ENCODE results near the gene MADD.

The MADD gene

DNA sequence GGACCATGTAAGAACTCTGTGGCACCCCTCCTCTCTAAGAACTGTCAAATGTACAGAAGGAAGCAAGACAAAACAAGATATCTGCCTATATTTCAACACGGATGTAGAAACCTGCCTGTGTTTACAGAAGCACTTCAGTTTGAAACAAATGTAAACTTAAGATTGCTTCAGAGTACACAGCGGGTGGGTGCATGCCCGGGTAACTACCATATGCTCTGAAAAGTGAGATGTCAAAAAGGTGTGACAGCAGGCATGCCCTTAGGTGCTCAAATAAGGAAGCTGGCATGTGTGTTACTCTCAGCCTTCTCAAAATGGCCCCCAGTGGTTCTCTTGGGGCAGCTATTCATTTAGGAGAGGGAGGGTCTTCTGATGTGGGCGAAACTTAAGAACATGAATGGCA, 26.5 kb upstream of the MADD start:
- TF ChIP-seq, protein P1, sequence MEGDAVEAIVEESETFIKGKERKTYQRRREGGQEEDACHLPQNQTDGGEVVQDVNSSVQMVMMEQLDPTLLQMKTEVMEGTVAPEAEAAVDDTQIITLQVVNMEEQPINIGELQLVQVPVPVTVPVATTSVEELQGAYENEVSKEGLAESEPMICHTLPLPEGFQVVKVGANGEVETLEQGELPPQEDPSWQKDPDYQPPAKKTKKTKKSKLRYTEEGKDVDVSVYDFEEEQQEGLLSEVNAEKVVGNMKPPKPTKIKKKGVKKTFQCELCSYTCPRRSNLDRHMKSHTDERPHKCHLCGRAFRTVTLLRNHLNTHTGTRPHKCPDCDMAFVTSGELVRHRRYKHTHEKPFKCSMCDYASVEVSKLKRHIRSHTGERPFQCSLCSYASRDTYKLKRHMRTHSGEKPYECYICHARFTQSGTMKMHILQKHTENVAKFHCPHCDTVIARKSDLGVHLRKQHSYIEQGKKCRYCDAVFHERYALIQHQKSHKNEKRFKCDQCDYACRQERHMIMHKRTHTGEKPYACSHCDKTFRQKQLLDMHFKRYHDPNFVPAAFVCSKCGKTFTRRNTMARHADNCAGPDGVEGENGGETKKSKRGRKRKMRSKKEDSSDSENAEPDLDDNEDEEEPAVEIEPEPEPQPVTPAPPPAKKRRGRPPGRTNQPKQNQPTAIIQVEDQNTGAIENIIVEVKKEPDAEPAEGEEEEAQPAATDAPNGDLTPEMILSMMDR (IDR thresholded peaks at IDR 0.05; ENCODE audit: low read depth, low read length, missing control alignments): no peak
- no peak overlapping the region for H3K4me3 ChIP-seq (ENCODE audit: low read depth, low read length)
- no peak for DNase-seq (ENCODE audit: low read depth)

DNA sequence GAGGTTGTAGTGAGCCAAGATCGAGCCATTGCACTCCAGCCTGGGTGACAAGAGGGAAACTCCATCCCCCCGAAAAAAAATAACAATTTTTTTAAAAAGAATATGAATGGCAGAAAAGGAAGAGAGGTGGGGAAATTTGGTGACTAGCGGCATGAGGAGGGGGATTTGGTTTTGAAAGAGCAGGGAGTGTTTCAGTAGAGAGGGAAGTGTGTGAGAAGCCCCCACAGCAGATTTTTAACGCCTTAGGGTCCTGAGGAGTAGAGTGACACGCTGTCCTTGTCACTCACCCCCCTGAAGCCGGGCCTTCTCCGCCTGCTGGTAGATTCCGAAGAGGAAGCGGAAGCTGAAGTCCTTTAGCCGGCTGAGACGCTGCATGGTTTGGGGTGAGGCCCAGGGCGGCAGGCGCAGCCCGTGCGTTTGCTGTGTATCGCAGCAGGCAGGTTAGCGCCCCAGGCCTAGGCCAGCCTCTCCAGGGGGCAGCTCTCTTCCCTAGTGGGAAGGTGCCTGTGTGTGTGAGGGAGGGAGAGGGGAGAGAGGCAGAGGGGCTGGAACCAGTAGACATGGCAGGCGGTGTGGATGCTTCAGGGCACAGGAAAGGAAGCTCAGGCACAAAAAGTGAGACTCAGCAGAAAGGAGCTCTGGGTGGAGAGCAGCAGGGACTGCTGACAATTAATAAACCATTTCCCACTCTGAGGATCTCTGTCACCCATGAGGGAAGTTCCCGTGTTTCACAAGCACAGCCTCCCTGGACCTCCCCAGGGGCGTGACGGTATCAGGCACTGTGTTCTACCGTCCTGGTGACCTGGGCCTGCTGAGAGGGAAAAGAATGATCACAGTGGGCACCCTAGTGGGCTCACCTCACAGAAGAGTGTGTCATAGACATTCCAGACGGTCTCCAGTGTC, 25.2 kb upstream of the MADD start:
- no peak for DNase-seq (ENCODE audit: low read depth)
- no peak overlapping the region for H3K4me3 ChIP-seq (ENCODE audit: low read depth, low read length)
- TF ChIP-seq, protein P1 (IDR thresholded peaks at IDR 0.05; ENCODE audit: low read depth, low read length, missing control alignments): no peak

DNA sequence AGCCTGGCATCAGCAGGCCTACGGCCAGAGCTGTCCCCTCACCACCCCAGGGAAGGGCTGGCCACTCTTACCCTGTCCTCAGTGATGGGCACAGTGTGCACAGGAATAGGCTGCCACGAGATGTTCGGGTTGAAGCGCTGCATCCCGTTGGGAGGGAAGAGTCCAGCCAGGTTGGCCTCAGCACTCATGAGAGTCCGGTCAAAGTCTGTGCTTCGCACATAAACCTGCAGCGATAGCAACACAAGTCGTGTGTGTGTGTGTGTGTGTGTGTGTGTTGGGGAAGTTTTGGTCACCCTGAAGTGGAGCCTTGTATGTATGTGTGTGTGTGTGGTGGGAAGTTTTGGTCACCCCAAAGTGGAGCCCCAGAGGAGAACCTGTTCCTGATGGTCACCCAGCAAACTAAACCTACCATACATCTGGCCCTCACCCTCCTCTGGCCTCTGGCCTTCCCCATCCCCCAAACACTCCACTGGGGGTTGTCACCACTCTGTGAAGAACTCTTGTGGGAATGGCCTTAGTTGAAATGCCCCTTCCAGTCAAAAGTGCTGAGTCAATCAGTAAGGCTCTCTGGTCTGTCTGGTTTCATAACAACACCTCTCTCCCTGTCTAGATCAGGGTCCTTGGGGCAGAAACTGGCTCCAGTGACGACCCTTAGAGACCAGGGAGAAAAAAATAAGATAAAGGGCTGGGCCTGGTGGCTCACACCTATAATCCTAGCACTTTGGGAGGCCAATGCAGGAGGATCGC, 24.1 kb upstream of the MADD start:
- no peak for DNase-seq (ENCODE audit: low read depth)
- H3K4me3 ChIP-seq (ENCODE audit: low read depth, low read length): no peak overlapping the region
- TF ChIP-seq, protein P1 (IDR thresholded peaks at IDR 0.05; ENCODE audit: low read depth, low read length, missing control alignments): no peak

DNA sequence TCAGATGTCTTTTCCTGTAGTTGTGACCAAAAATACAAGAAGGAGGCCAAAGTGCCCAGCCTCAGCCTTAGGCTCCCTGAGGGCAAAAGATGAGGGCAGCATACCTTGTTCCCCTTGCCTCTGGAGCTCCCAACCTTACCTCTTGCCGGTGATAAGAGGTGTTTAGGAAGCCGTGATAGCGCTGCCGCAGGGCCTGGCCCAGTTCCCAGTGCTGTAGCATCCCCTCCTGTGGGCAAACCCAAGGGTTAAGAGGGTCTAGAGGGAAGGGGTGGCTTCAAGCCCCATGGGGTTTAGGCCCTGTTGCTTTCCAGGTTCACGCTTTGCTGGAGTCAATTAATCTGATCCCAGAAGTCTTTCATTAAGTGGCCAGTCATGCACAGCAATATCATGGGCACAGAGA, 22.4 kb upstream of the MADD start:
- no peak for DNase-seq (ENCODE audit: low read depth)
- TF ChIP-seq, protein P1 (IDR thresholded peaks at IDR 0.05; ENCODE audit: low read depth, low read length, missing control alignments): no peak
- peak overlapping the region; percentile 87 for H3K4me3 ChIP-seq (ENCODE audit: low read depth, low read length)

DNA sequence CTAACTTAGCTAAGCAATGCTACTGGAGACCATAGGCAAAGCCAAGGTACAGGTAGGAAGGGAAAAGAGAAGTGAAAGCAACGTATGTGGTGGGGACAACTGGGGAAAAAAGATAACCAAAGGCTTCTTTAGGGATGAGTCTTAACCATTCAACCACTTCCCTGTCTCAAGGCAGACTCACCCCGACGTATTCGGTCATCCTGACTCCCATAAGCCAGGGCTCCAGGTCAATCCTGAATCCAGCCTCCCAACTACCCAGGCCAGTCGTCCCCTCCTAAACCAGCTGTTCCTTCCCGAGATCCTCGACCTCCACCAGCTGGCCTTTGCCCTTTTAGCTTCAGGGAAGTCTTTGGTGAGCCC, 21.6 kb upstream of the MADD start:
- DNase-seq (ENCODE audit: low read depth): no peak
- TF ChIP-seq, protein P1 (IDR thresholded peaks at IDR 0.05; ENCODE audit: low read depth, low read length, missing control alignments): no peak
- peak overlapping the region; percentile 87 for H3K4me3 ChIP-seq (ENCODE audit: low read depth, low read length)

DNA sequence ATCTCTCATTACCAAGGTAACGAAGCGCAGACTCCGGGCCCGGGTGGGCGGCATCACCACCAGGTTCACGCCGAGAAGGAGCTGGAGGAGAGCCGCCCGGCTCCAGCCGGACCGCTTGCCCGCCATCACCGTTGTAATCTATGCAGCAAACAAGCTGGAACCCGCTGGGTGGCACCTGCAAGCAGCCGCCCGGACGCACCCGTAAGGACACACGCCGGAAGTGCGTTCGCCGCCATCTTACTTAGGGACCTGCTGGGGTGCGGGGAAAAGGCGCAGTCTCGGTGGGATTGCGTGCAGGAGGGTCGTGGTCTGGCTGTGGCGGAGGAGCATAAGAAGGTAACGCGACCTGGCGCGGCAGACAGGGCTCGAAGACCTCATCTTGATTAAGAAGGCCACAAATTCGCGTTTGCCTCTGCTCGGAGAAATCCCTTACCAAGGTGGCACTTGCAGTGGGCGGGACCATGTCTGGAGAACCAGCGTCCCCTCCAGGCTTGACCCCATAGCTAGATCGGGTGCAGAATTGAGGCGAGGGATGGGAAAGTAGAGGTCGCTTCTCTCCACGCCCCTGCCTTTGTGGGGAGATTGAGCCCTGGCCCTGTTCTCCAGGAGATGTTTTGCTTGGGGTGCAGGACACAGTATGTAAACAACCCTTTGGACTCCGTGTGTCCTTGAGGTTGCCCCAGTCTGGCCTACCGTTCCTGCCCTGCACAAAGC, 21.1 kb upstream of the MADD start, which contains the start of gene ACP2:
Gene ACP2, minus strand, starts transcription at position 151 of the 714 bp plus-strand sequence. Its CDS starts 25 bp downstream, at position 126.
- H3K4me3 ChIP-seq (ENCODE audit: low read depth, low read length): peak within 1 kb of the TSS; percentile 87
- TF ChIP-seq, protein P1 (IDR thresholded peaks at IDR 0.05; ENCODE audit: low read depth, low read length, missing control alignments): peak; percentile 56
- DNase-seq (ENCODE audit: low read depth): peak; percentile 79

Data from GM12864 (cell line).